ENCODE measurements around the gene CDH23. TPM values are rescaled to one million over a fixed set of nuclear protein-coding genes. Genes with fewer than 3 reads are reported as not detected.

CDH23 gene
- total and polyA plus RNA-seq, 2 of the 8 experiments (the other 6 are each of a cell fraction or from before 2014, with no cell fraction given): 1.9 to 4.9 TPM

DNA sequence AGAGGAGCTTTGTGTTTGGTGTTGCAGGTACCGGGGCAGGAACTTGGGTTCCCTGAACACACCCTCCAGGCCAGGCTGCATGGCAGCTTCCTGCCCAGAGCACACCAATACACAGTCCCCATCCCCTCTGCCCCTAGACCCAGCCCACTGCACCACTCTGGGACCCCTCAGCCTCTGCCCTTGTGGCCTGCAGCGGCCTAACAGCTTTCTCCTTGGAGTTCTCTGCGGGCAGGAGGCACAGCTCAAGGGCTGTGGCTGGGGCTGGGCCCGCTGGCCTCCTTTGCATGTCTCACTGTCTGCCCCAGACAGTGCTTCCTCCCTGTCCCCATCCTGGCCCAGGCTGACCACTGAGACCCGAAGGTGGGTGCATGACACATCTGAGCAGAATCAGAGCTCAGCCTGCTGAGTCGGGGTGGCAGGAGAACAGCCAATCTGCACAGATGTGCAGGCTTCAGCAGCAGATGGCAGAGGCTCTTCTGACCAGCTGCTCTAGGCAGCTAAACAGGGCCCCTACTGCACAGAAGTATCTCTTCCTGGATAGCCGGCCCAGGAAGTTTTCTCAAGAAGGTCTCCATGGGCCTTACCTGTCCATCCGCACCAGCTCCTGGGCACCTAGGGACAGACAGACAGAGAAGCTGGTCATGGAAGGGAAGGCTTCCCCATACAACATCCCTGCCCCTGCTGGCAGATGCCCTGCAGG, 355.8 kb downstream of the CDH23 start (continued):
- TF ChIP-seq RXRA (IDR thresholded peaks at IDR 0.05; ENCODE audit: insufficient read depth, low read depth, low read length) (no peak), HDAC2 (IDR thresholded peaks at IDR 0.05; ENCODE audit: borderline replicate concordance in 1 of 2, low read depth in 2 of 2, low read length in 2 of 2) (no peak), GABPA (IDR thresholded peaks at IDR 0.05; ENCODE audit: borderline replicate concordance, insufficient read depth, low read length) (no peak)
